HUES64 (cell line): ENCODE measurements around the gene FKBP5.

Experiments used
- H3K27ac ChIP-seq: 2 replicates; pipeline ENCODE4 v1.7.0; 2013; ENCODE audit warnings: low read depth, low read length, inconsistent platforms
- H3K27me3 ChIP-seq: 2 replicates; pipeline ENCODE4 v1.6.1; 2013; ENCODE audit warnings: mild to moderate bottlenecking, low read length; ENCODE audit not compliant: insufficient read depth
- H3K36me3 ChIP-seq: 2 replicates; pipeline ENCODE4 v1.6.1; 2013; ENCODE audit warnings: mild to moderate bottlenecking, low read length; ENCODE audit not compliant: insufficient read depth
- H3K4me1 ChIP-seq: 2 replicates; pipeline ENCODE4 v1.6.1; 2013; ENCODE audit warnings: mild to moderate bottlenecking, low read length, moderate library complexity; ENCODE audit not compliant: insufficient read depth
- H3K4me3 ChIP-seq: 2 replicates; pipeline ENCODE4 v1.5.1; 2013; ENCODE audit warnings: mild to moderate bottlenecking, low read length, moderate library complexity
- H3K9ac ChIP-seq: 2 replicates; pipeline ENCODE4 v1.6.1; 2013; ENCODE audit warnings: mild to moderate bottlenecking, low read depth, low read length
- H3K9me3 ChIP-seq: 2 replicates; pipeline ENCODE4 v1.6.1; 2013; ENCODE audit warnings: low read depth, low read length; ENCODE audit not compliant: insufficient read depth
- WGBS: fragments of 150-250, 120-280 bp; methylation state at CpG from one replicate; pipeline ENCODE4 v1.1.7; 2013; ENCODE audit warnings: missing lambda C conversion rate; 5-methylcytosine and 5-hydroxymethylcytosine counted together

The FKBP5 gene

GRCh38 chr6:35629876-35630378 is 58.8 kb downstream of the FKBP5 start:
- Histone ChIP-seq H3K9ac (no peak overlapping the region), H3K27me3 (no peaks in the 10 kb centered on the region), H3K27ac (no peak overlapping the region), H3K36me3 (peaks cover 10% of the 10 kb centered on the region), H3K4me1 (no peaks in the 10 kb centered on the region), H3K4me3 (no peak overlapping the region), H3K9me3 (no peaks in the 10 kb centered on the region)
- WGBS, result 90% methylated on average over 6 of the region's 7 CpGs

GRCh38 chr6:35626401-35626800 is 62.3 kb downstream of the FKBP5 start:
- Histone ChIP-seq H3K4me1 (no peaks in the 10 kb centered on the region), H3K9me3 (no peaks in the 10 kb centered on the region), H3K4me3 (no peak overlapping the region), H3K36me3 (peaks cover 4% of the 10 kb centered on the region), H3K27ac (no peak overlapping the region), H3K9ac (no peak overlapping the region), H3K27me3 (no peaks in the 10 kb centered on the region)
- WGBS, result 100% methylated on average over 1 of the region's 2 CpGs

GRCh38 chr6:35624341-35625070 is 64.2 kb downstream of the FKBP5 start:
- Histone ChIP-seq H3K9me3 (no peaks in the 10 kb centered on the region), H3K27ac (no peak overlapping the region), H3K4me1 (no peaks in the 10 kb centered on the region), H3K27me3 (no peaks in the 10 kb centered on the region), H3K36me3 (peaks cover 10% of the 10 kb centered on the region), H3K9ac (no peak overlapping the region), H3K4me3 (no peak overlapping the region)
- 93% methylated on average over 9 of the region's 9 CpGs for WGBS

GRCh38 chr6:35622283-35622682 is 66.4 kb downstream of the FKBP5 start:
- Histone ChIP-seq H3K36me3 (peaks cover 29% of the 10 kb centered on the region), H3K27ac (no peak overlapping the region)
- WGBS, result 96% methylated on average over 4 of the region's 4 CpGs

GRCh38 chr6:35620706-35621105 is 68.0 kb downstream of the FKBP5 start:
- Histone ChIP-seq H3K9ac (no peak overlapping the region), H3K36me3 (peaks cover 33% of the 10 kb centered on the region), H3K4me3 (no peak overlapping the region), H3K4me1 (no peaks in the 10 kb centered on the region), H3K27ac (no peak overlapping the region), H3K9me3 (no peaks in the 10 kb centered on the region), H3K27me3 (no peaks in the 10 kb centered on the region)
- no CpG with 5 or more reads among the region's 1 CpG for WGBS

More at GRCh38 chr6:35622283-35622682, 66.4 kb downstream of the FKBP5 start:
- Histone ChIP-seq H3K4me1 (no peaks in the 10 kb centered on the region), H3K27me3 (no peaks in the 10 kb centered on the region), H3K4me3 (no peak overlapping the region), H3K9ac (no peak overlapping the region), H3K9me3 (no peaks in the 10 kb centered on the region)

GRCh38 chr6:35613762-35614161 is 75.0 kb downstream of the FKBP5 start:
- Histone ChIP-seq H3K27me3 (no peaks in the 10 kb centered on the region), H3K9ac (no peak overlapping the region), H3K4me3 (no peak overlapping the region), H3K9me3 (no peaks in the 10 kb centered on the region), H3K27ac (no peak overlapping the region), H3K36me3 (peaks cover 40% of the 10 kb centered on the region), H3K4me1 (peaks cover 4% of the 10 kb centered on the region; the same call in 1 of the 2 replicates)
- WGBS, result 100% methylated on average over 1 of the region's 1 CpG

GRCh38 chr6:35611240-35611639 is 77.5 kb downstream of the FKBP5 start:
- 61% methylated on average over 2 of the region's 3 CpGs for WGBS
- Histone ChIP-seq H3K36me3 (peaks cover 21% of the 10 kb centered on the region), H3K27me3 (no peaks in the 10 kb centered on the region), H3K9me3 (no peaks in the 10 kb centered on the region), H3K4me3 (no peak overlapping the region), H3K27ac (no peak overlapping the region), H3K9ac (no peak overlapping the region), H3K4me1 (peaks cover 4% of the 10 kb centered on the region; the same call in 1 of the 2 replicates)

GRCh38 chr6:35610830-35611229 is 77.9 kb downstream of the FKBP5 start:
- Histone ChIP-seq H3K9me3 (no peaks in the 10 kb centered on the region), H3K9ac (no peak overlapping the region), H3K27ac (no peak overlapping the region), H3K36me3 (peaks cover 21% of the 10 kb centered on the region), H3K4me3 (no peak overlapping the region), H3K27me3 (no peaks in the 10 kb centered on the region), H3K4me1 (peaks cover 4% of the 10 kb centered on the region; the same call in 1 of the 2 replicates)
- WGBS, result 97% methylated on average over 3 of the region's 3 CpGs

- Histone ChIP-seq H3K4me1 (peaks cover 4% of the 10 kb centered on the region; the same call in 1 of the 2 replicates), H3K27ac (no peak overlapping the region), H3K9ac (no peak overlapping the region), H3K36me3 (peaks cover 20% of the 10 kb centered on the region), H3K9me3 (no peaks in the 10 kb centered on the region), H3K4me3 (no peak overlapping the region), H3K27me3 (no peaks in the 10 kb centered on the region)
- WGBS, result 92% methylated on average over 1 of the region's 1 CpG
Observed at GRCh38 chr6:35609588-35609987, 79.1 kb downstream of the FKBP5 start.

GRCh38 chr6:35607517-35608233 is 81.0 kb downstream of the FKBP5 start:
- WGBS, result 94% methylated on average over 13 of the region's 13 CpGs
- Histone ChIP-seq H3K9me3 (no peaks in the 10 kb centered on the region), H3K36me3 (0 out of 2 replicates have a peak, but pooled peaks cover 14% of the 10 kb centered on the region), H3K27ac (no peak overlapping the region), H3K4me3 (no peak overlapping the region), H3K27me3 (no peaks in the 10 kb centered on the region), H3K9ac (no peak overlapping the region), H3K4me1 (peaks cover 10% of the 10 kb centered on the region)

- no peaks in the 10 kb centered on the region for H3K27me3 ChIP-seq
- no peak overlapping the region for H3K27ac ChIP-seq
- WGBS, result 95% methylated on average over 5 of the region's 6 CpGs
- 0 out of 2 replicates have a peak, but pooled peaks cover 8% of the 10 kb centered on the region for H3K36me3 ChIP-seq
- H3K9me3 ChIP-seq, result no peaks in the 10 kb centered on the region
- H3K9ac ChIP-seq, result no peak overlapping the region
- H3K4me1 ChIP-seq, result peaks cover 25% of the 10 kb centered on the region
- no peak overlapping the region for H3K4me3 ChIP-seq
Observed at GRCh38 chr6:35605600-35605999, 83.1 kb downstream of the FKBP5 start.
